Panc1 (cell line): Measurements from ENCODE around the gene LAMA5. TPM values are rescaled to one million over a fixed set of nuclear protein-coding genes. Genes with fewer than 3 reads are reported as not detected.

Experiments
- ATAC-seq: fragments of 200-7000 bp; cut with Tn5 transposase; 2 replicates; pipeline ENCODE4 v1.9.1; 2020; ENCODE audit warnings: mild to moderate bottlenecking, moderate library complexity
- BruUV-seq: library from RNA; stranded (reverse); fragments of 400-500 nt; replicated peaks from 2 replicates; lab custom pipeline; 2021; lab: Mats Ljungman, UMichigan
- CTCF ChIA-PET: fragments of 300-600 bp; sonication (Branson Sonifier 250); formaldehyde crosslinking; loops from one replicate; lab custom pipeline; 2022; ENCODE audit warnings: antibody characterized with exemption; lab: Charles Lee
- POLR2A ChIA-PET: fragments of 300-600 bp; sonication (Branson Sonifier 250); formaldehyde crosslinking; loops from one replicate; lab custom pipeline; 2022; ENCODE audit warnings: antibody characterized with exemption; lab: Charles Lee
- DNase-seq: peaks from one replicate; pipeline ENCODE4 v3.0.0-alpha.2; 2010; ENCODE audit warnings: low read depth, low spot score
- H3K27ac ChIP-seq: 2 replicates; pipeline ENCODE4 v1.5.1; 2011; ENCODE audit warnings: mild to moderate bottlenecking, low read length, inconsistent platforms
- H3K27me3 ChIP-seq: fragments of 200-500 bp; sonication (Bioruptor generic); 2 replicates; pipeline ENCODE4 v1.6.0; 2014; ENCODE audit warnings: low read length, inconsistent platforms; ENCODE audit not compliant: control insufficient read depth, insufficient read depth
- H3K36me3 ChIP-seq: fragments of 200-500 bp; sonication (Bioruptor generic); 2 replicates; pipeline ENCODE4 v1.5.1; 2014; ENCODE audit warnings: inconsistent platforms, mild to moderate bottlenecking, low read length, moderate library complexity; ENCODE audit not compliant: control insufficient read depth, insufficient read depth
- H3K4me1 ChIP-seq: 2 replicates; pipeline ENCODE4 v1.5.1; 2011; ENCODE audit warnings: inconsistent platforms, mild to moderate bottlenecking, low read length, moderate library complexity; ENCODE audit not compliant: control insufficient read depth, insufficient read depth
- H3K4me3 ChIP-seq, 2 experiments: 2 replicates each; pipeline ENCODE4 v1.5.1; 2011 to 2012; ENCODE audit warnings: low read depth in 2 of 2, low read length in 2 of 2, mild to moderate bottlenecking in 2 of 2, inconsistent platforms in 1 of 2, moderate library complexity in 1 of 2
- H3K9me3 ChIP-seq: fragments of 200-500 bp; sonication (Bioruptor generic); 2 replicates; pipeline ENCODE4 v1.5.1; 2014; ENCODE audit warnings: low read depth, mild to moderate bottlenecking, inconsistent platforms, low read length, moderate library complexity; ENCODE audit not compliant: control insufficient read depth, insufficient read depth
- CTCF ChIP-seq: fragments of 450-650 bp; IDR thresholded peaks from 2 replicates; pipeline ENCODE4 v1.5.1; 2017; ENCODE audit warnings: mild to moderate bottlenecking
- POLR2AphosphoS5 ChIP-seq: IDR thresholded peaks from 2 replicates; pipeline ENCODE4 v1.6.1; 2012; ENCODE audit warnings: mild to moderate bottlenecking, low read depth, low read length, moderate library complexity
- REST ChIP-seq, 2 experiments: IDR thresholded peaks; 2 replicates each; pipeline ENCODE4 v1.6.1; 2011 to 2012; ENCODE audit warnings: low read depth in 2 of 2, control low read depth in 1 of 2, low read length in 1 of 2, mild to moderate bottlenecking in 1 of 2, moderate library complexity in 1 of 2; ENCODE audit not compliant: insufficient read depth in 1 of 2
- SIN3A ChIP-seq: IDR thresholded peaks from 2 replicates; pipeline ENCODE4 v1.6.1; 2012; ENCODE audit warnings: low read depth, mild to moderate bottlenecking, low read length, moderate library complexity, borderline replicate concordance; ENCODE audit not compliant: insufficient read depth
- TCF7L2 ChIP-seq: IDR thresholded peaks from 2 replicates; pipeline ENCODE4 v1.6.1; 2011; ENCODE audit warnings: mild to moderate bottlenecking, low read depth, low read length, inconsistent platforms
- in situ Hi-C: cut with HindIII; loops from 2 replicates; pipeline ENCODE4 v1.10.0; 2016; ENCODE audit warnings: low sequenced_read_pairs, low pct_unique_long_range_greater_than_20kb
- intact Hi-C: fragments of 100-400 bp; cut with micrococcal nuclease; formaldehyde crosslinking; loops from one replicate; pipeline ENCODE4 v1.10.0; 2022; ENCODE audit not compliant: unreplicated experiment
- total RNA-seq: library from RNA; stranded (reverse); gene quantifications from one replicate; pipeline ENCODE4 v1.2.1, GENCODE V29; 2021; ENCODE audit not compliant: unreplicated experiment

LAMA5 gene
- total RNA-seq, 1 experiment from 2014 or later = 497 TPM

- Histone ChIP-seq H3K27me3 (no peaks in the 10 kb centered on the region), H3K4me3 (no peak overlapping the region), H3K9me3 (no peaks in the 10 kb centered on the region), H3K36me3 (no peaks in the 10 kb centered on the region), H3K27ac (no peak overlapping the region), H3K4me1 (no peaks in the 10 kb centered on the region)
- DNase-seq (no peak), ATAC-seq (peak; percentile 67)
- in situ Hi-C loops = no loop called here
- ChIA-PET CTCF (interaction anchor here (0.5 to 1.1 kb wide), 2 partner anchors 9 to 24 kb away, joined by 3 to 5 read pairs; partner anchors contain the start of gene RPS21), POLR2A (no interaction called here)
- TF ChIP-seq CTCF (peak; percentile 78), REST (IDR thresholded peaks at IDR 0.05; ENCODE audit: insufficient read depth in 1 of 2, low read depth in 2 of 2, low read length in 1 of 2) (no peak)
- intact Hi-C loops = no loop called here
- no TSS peak for BruUV-seq
Observed at GRCh38 chr20:62395311-62396242, 28.5 kb upstream of the LAMA5 start.

GRCh38 chr20:62394248-62395245 lies 27.4 kb upstream of the LAMA5 start:
- no peaks in the 10 kb centered on the region for H3K36me3 ChIP-seq

More at GRCh38 chr20:62394248-62395245, 27.4 kb upstream of the LAMA5 start:
- intact Hi-C loops = no loop called here
- ChIA-PET CTCF (interaction anchor here (1.1 kb wide), 1 partner anchor 8 kb away, joined by 5 read pairs; the partner anchor contains the start of gene RPS21), POLR2A (no interaction called here)
- TF ChIP-seq POLR2AphosphoS5 (no peak), REST (IDR thresholded peaks at IDR 0.05; ENCODE audit: insufficient read depth in 1 of 2, low read depth in 2 of 2, low read length in 1 of 2) (no peak), CTCF (no peak), SIN3A (no peak), TCF7L2 (no peak)
- DNase-seq = no peak
- Histone ChIP-seq H3K27ac (no peak overlapping the region), H3K4me1 (peaks cover 6% of the 10 kb centered on the region), H3K9me3 (no peaks in the 10 kb centered on the region), H3K27me3 (no peaks in the 10 kb centered on the region), H3K4me3 (no peak overlapping the region)
- in situ Hi-C loops = no loop called here
- BruUV-seq = no TSS peak
- ATAC-seq = no peak
